ENCODE results near the gene PCDHB9. TPM values are rescaled to one million over a fixed set of nuclear protein-coding genes. Genes with fewer than 3 reads are reported as not detected.

Gene PCDHB9
- total and polyA plus RNA-seq, 4 experiments from 2014 or later, result 0.44 to 0.62 (median 0.44) TPM; not detected in 1

Other genes with a start within 250 kb of the PCDHB9 start
Only the 30 nearest of the 37 such genes appear.
- not detected for gene PCDHB1, start 135.8 kb upstream of the PCDHB9 start, total RNA-seq
- not detected for gene PCDHB1, start 135.8 kb upstream of the PCDHB9 start, polyA plus RNA-seq
- gene PCDHB2, start 92.5 kb upstream of the PCDHB9 start, total RNA-seq, result 1 to 10 TPM in 1 of 2 experiments, under 1 TPM in 1; 0.28 to 1.3 TPM
- under 1 TPM in 1 of 2 donors, not detected in 1; 0.08 TPM for gene PCDHB2, start 92.5 kb upstream of the PCDHB9 start, polyA plus RNA-seq
- not detected for gene PCDHB3, start 86.7 kb upstream of the PCDHB9 start, total RNA-seq
- gene PCDHB3, start 86.7 kb upstream of the PCDHB9 start, polyA plus RNA-seq, result not detected
- gene PCDHB4, start 65.3 kb upstream of the PCDHB9 start, total RNA-seq, result not detected
- gene PCDHB4, start 65.3 kb upstream of the PCDHB9 start, polyA plus RNA-seq, result not detected
- gene PCDHB5, start 52.0 kb upstream of the PCDHB9 start, total RNA-seq, result under 1 TPM in 1 of 2 experiments, not detected in 1; 0.17 TPM
- not detected for gene PCDHB5, start 52.0 kb upstream of the PCDHB9 start, polyA plus RNA-seq
- gene PCDHB6, start 37.1 kb upstream of the PCDHB9 start, total RNA-seq, result not detected
- not detected for gene PCDHB6, start 37.1 kb upstream of the PCDHB9 start, polyA plus RNA-seq
- gene PCDHB7, start 14.5 kb upstream of the PCDHB9 start, total RNA-seq, result not detected
- not detected for gene PCDHB7, start 14.5 kb upstream of the PCDHB9 start, polyA plus RNA-seq
- gene PCDHB8, start 9.4 kb upstream of the PCDHB9 start, total RNA-seq, result not detected
- gene PCDHB8, start 9.4 kb upstream of the PCDHB9 start, polyA plus RNA-seq, result not detected
- not detected for gene PCDHB16, start 4.8 kb upstream of the PCDHB9 start, total RNA-seq
- not detected for gene PCDHB16, start 4.8 kb upstream of the PCDHB9 start, polyA plus RNA-seq
- under 1 TPM in 1 of 2 experiments, not detected in 1; 0.15 TPM for gene PCDHB10, start 5.2 kb downstream of the PCDHB9 start, total RNA-seq
- gene PCDHB10, start 5.2 kb downstream of the PCDHB9 start, polyA plus RNA-seq, result not detected
- gene PCDHB11, start 12.5 kb downstream of the PCDHB9 start, total RNA-seq, result not detected
- not detected for gene PCDHB11, start 12.5 kb downstream of the PCDHB9 start, polyA plus RNA-seq
- gene PCDHB12, start 21.6 kb downstream of the PCDHB9 start, total RNA-seq, result not detected
- gene PCDHB12, start 21.6 kb downstream of the PCDHB9 start, polyA plus RNA-seq, result not detected
- under 1 TPM; 0.09 to 0.11 TPM for gene PCDHB13, start 26.8 kb downstream of the PCDHB9 start, total RNA-seq
- not detected for gene PCDHB13, start 26.8 kb downstream of the PCDHB9 start, polyA plus RNA-seq
- under 1 TPM; 0.14 to 0.15 TPM for gene PCDHB14, start 36.2 kb downstream of the PCDHB9 start, total RNA-seq
- not detected for gene PCDHB14, start 36.2 kb downstream of the PCDHB9 start, polyA plus RNA-seq
- gene PCDHB15, start 58.2 kb downstream of the PCDHB9 start, total RNA-seq, result under 1 TPM; 0.17 to 0.53 TPM
- not detected for gene PCDHB15, start 58.2 kb downstream of the PCDHB9 start, polyA plus RNA-seq
- under 1 TPM; 0.38 to 0.91 TPM for gene SLC25A2, start 116.9 kb downstream of the PCDHB9 start, total RNA-seq
- gene SLC25A2, start 116.9 kb downstream of the PCDHB9 start, polyA plus RNA-seq, result not detected
- gene TAF7, start 133.6 kb downstream of the PCDHB9 start, total RNA-seq, result 100 to 1,000 TPM; 109 to 119 TPM
- gene TAF7, start 133.6 kb downstream of the PCDHB9 start, polyA plus RNA-seq, result 100 to 1,000 TPM; 165 to 216 TPM
- gene PCDHGA1, start 143.4 kb downstream of the PCDHB9 start, total RNA-seq, result under 1 TPM; 0.58 to 0.78 TPM
- gene PCDHGA1, start 143.4 kb downstream of the PCDHB9 start, polyA plus RNA-seq, result not detected
- under 1 TPM; 0.19 to 0.23 TPM for gene PCDHGA2, start 151.6 kb downstream of the PCDHB9 start, total RNA-seq
- not detected for gene PCDHGA2, start 151.6 kb downstream of the PCDHB9 start, polyA plus RNA-seq
- under 1 TPM; 0.17 to 0.26 TPM for gene PCDHGA3, start 156.7 kb downstream of the PCDHB9 start, total RNA-seq
- gene PCDHGA3, start 156.7 kb downstream of the PCDHB9 start, polyA plus RNA-seq, result under 1 TPM in 1 of 2 donors, not detected in 1; 0.23 TPM
- under 1 TPM; 0.17 to 0.26 TPM for gene PCDHGB1, start 162.9 kb downstream of the PCDHB9 start, total RNA-seq
- gene PCDHGB1, start 162.9 kb downstream of the PCDHB9 start, polyA plus RNA-seq, result not detected
- under 1 TPM in 1 of 2 experiments, not detected in 1; 0.47 TPM for gene PCDHGA4, start 167.9 kb downstream of the PCDHB9 start, total RNA-seq
- gene PCDHGA4, start 167.9 kb downstream of the PCDHB9 start, polyA plus RNA-seq, result not detected
- under 1 TPM; 0.55 to 0.64 TPM for gene PCDHGB2, start 172.8 kb downstream of the PCDHB9 start, total RNA-seq
- not detected for gene PCDHGB2, start 172.8 kb downstream of the PCDHB9 start, polyA plus RNA-seq
- under 1 TPM; 0.28 to 0.44 TPM for gene PCDHGA5, start 177.0 kb downstream of the PCDHB9 start, total RNA-seq
- not detected for gene PCDHGA5, start 177.0 kb downstream of the PCDHB9 start, polyA plus RNA-seq
- gene PCDHGB3, start 183.1 kb downstream of the PCDHB9 start, total RNA-seq, result under 1 TPM; 0.50 to 0.76 TPM
- gene PCDHGB3, start 183.1 kb downstream of the PCDHB9 start, polyA plus RNA-seq, result not detected
- under 1 TPM; 0.50 to 0.76 TPM for gene PCDHGA6, start 186.7 kb downstream of the PCDHB9 start, total RNA-seq
- under 1 TPM in 1 of 2 donors, not detected in 1; 0.03 TPM for gene PCDHGA6, start 186.7 kb downstream of the PCDHB9 start, polyA plus RNA-seq
- gene PCDHGA7, start 195.6 kb downstream of the PCDHB9 start, total RNA-seq, result under 1 TPM; 0.26 to 0.44 TPM
- not detected for gene PCDHGA7, start 195.6 kb downstream of the PCDHB9 start, polyA plus RNA-seq
- gene PCDHGB4, start 200.5 kb downstream of the PCDHB9 start, total RNA-seq, result under 1 TPM; 0.19 to 0.23 TPM
- gene PCDHGB4, start 200.5 kb downstream of the PCDHB9 start, polyA plus RNA-seq, result under 1 TPM in 1 of 2 donors, not detected in 1; 0.13 TPM
- gene PCDHGA8, start 205.5 kb downstream of the PCDHB9 start, total RNA-seq, result under 1 TPM in 1 of 2 experiments, not detected in 1; 0.17 TPM
- gene PCDHGA8, start 205.5 kb downstream of the PCDHB9 start, polyA plus RNA-seq, result not detected
- under 1 TPM; 0.42 to 0.49 TPM for gene PCDHGB5, start 210.8 kb downstream of the PCDHB9 start, total RNA-seq
- gene PCDHGB5, start 210.8 kb downstream of the PCDHB9 start, polyA plus RNA-seq, result under 1 TPM in 1 of 2 donors, not detected in 1; 0.39 TPM